Activated naive CD8-positive, alpha-beta T cell treated with anti-CD3 and anti-CD28 coated beads for 36 hours (primary cell): ENCODE data around the gene MRPL33. TPM values are rescaled to one million over a fixed set of nuclear protein-coding genes. Genes with fewer than 3 reads are reported as not detected.
"Not testable (repeated sequence)": the region's sequence is repeated elsewhere in the genome, so short reads cannot be mapped to it uniquely, and the experiment has no call there.

Experiments
- DNase-seq: peaks from one replicate; pipeline ENCODE4 v3.0.0; 2021
- H3K27ac Mint-ChIP-seq: one replicate; pipeline ENCODE4 v1.8.0; 2022; ENCODE audit warnings: mild to moderate bottlenecking, moderate library complexity, mixed read lengths
- H3K27me3 Mint-ChIP-seq: one replicate; pipeline ENCODE4 v1.8.0; 2022; ENCODE audit warnings: mild to moderate bottlenecking, mixed read lengths
- H3K36me3 Mint-ChIP-seq: one replicate; pipeline ENCODE4 v1.8.0; 2021; ENCODE audit warnings: mild to moderate bottlenecking, mixed read lengths
- H3K4me1 Mint-ChIP-seq: one replicate; pipeline ENCODE4 v1.8.0; 2021; ENCODE audit warnings: mixed read lengths
- H3K4me3 Mint-ChIP-seq: one replicate; pipeline ENCODE4 v1.8.0; 2022; ENCODE audit warnings: mild to moderate bottlenecking, moderate library complexity, mixed read lengths
- H3K9me3 Mint-ChIP-seq: one replicate; pipeline ENCODE4 v1.8.0; 2022; ENCODE audit warnings: mixed read lengths
- total RNA-seq, 2 experiments: library from RNA; stranded (reverse); gene quantifications; one replicate each; pipeline ENCODE4 v1.2.3, GENCODE V29; 2021

The MRPL33 gene
- total RNA-seq, 2 experiments from 2014 or later = 68.9 to 82.6 TPM

- no peaks in the 10 kb centered on the region for H3K36me3 Mint-ChIP-seq
- no peaks in the 10 kb centered on the region for H3K9me3 Mint-ChIP-seq
These were observed 16.7 kb upstream of the MRPL33 start for GRCh38 chr2:27754831-27755230.

GRCh38 chr2:27756091-27756490 is 15.4 kb upstream of the MRPL33 start:
- peaks cover 16% of the 10 kb centered on the region for H3K27me3 Mint-ChIP-seq
- H3K27ac Mint-ChIP-seq = no peak overlapping the region
- H3K9me3 Mint-ChIP-seq = no peaks in the 10 kb centered on the region
- no peak overlapping the region for H3K4me3 Mint-ChIP-seq
- H3K36me3 Mint-ChIP-seq = no peaks in the 10 kb centered on the region
- no peaks in the 10 kb centered on the region for H3K4me1 Mint-ChIP-seq
- no peak for DNase-seq

More at GRCh38 chr2:27754831-27755230, 16.7 kb upstream of the MRPL33 start:
- H3K27me3 Mint-ChIP-seq = peaks cover 16% of the 10 kb centered on the region
- H3K4me1 Mint-ChIP-seq = no peaks in the 10 kb centered on the region
- DNase-seq = no peak
- no peak overlapping the region for H3K4me3 Mint-ChIP-seq
- no peak overlapping the region for H3K27ac Mint-ChIP-seq

GRCh38 chr2:27756544-27757498 is 14.7 kb upstream of the MRPL33 start:
- DNase-seq = no peak
- Mint-ChIP-seq H3K36me3 (no peaks in the 10 kb centered on the region), H3K27ac (no peak overlapping the region), H3K4me1 (no peaks in the 10 kb centered on the region), H3K4me3 (no peak overlapping the region), H3K9me3 (no peaks in the 10 kb centered on the region), H3K27me3 (peaks cover 16% of the 10 kb centered on the region)

GRCh38 chr2:27762951-27763906 is 8.3 kb upstream of the MRPL33 start:
- H3K4me1 Mint-ChIP-seq = peaks cover 11% of the 10 kb centered on the region
- H3K27ac Mint-ChIP-seq = no peak overlapping the region
- H3K27me3 Mint-ChIP-seq = peaks cover 12% of the 10 kb centered on the region

GRCh38 chr2:27763907-27764267 is 7.6 kb upstream of the MRPL33 start:
- no peak for DNase-seq
- Mint-ChIP-seq H3K4me1 (peaks cover 11% of the 10 kb centered on the region), H3K27ac (no peak overlapping the region)

More at GRCh38 chr2:27762951-27763906, 8.3 kb upstream of the MRPL33 start:
- H3K36me3 Mint-ChIP-seq = no peaks in the 10 kb centered on the region
- no peak overlapping the region for H3K4me3 Mint-ChIP-seq
- H3K9me3 Mint-ChIP-seq = no peaks in the 10 kb centered on the region
- no peak for DNase-seq

GRCh38 chr2:27764526-27764925 is 7.0 kb upstream of the MRPL33 start:
- not testable (repeated sequence) for H3K9me3 Mint-ChIP-seq, DNase-seq, H3K27ac Mint-ChIP-seq, H3K4me3 Mint-ChIP-seq, H3K36me3 Mint-ChIP-seq
- peaks cover 11% of the 10 kb centered on the region for H3K4me1 Mint-ChIP-seq
- peaks cover 12% of the 10 kb centered on the region for H3K27me3 Mint-ChIP-seq

More at GRCh38 chr2:27763907-27764267, 7.6 kb upstream of the MRPL33 start:
- H3K27me3 Mint-ChIP-seq = peaks cover 12% of the 10 kb centered on the region
- no peak overlapping the region for H3K4me3 Mint-ChIP-seq
- no peaks in the 10 kb centered on the region for H3K36me3 Mint-ChIP-seq
- H3K9me3 Mint-ChIP-seq = no peaks in the 10 kb centered on the region

- H3K4me1 Mint-ChIP-seq = peaks cover 12% of the 10 kb centered on the region
These were observed 5.8 kb upstream of the MRPL33 start for GRCh38 chr2:27765621-27766286.

GRCh38 chr2:27766287-27766661 is 5.2 kb upstream of the MRPL33 start:
- peak overlapping the region; percentile 33 for H3K4me3 Mint-ChIP-seq
- peak overlapping the region; percentile 69 for H3K27ac Mint-ChIP-seq
- H3K4me1 Mint-ChIP-seq = peaks cover 16% of the 10 kb centered on the region
- DNase-seq = no peak
- H3K9me3 Mint-ChIP-seq = no peaks in the 10 kb centered on the region
- H3K36me3 Mint-ChIP-seq = no peaks in the 10 kb centered on the region
- peaks cover 12% of the 10 kb centered on the region for H3K27me3 Mint-ChIP-seq

More at GRCh38 chr2:27765621-27766286, 5.8 kb upstream of the MRPL33 start:
- Mint-ChIP-seq H3K27me3 (peaks cover 12% of the 10 kb centered on the region), H3K27ac (peak overlapping the region; percentile 69), H3K9me3 (no peaks in the 10 kb centered on the region), H3K4me3 (peak overlapping the region; percentile 33), H3K36me3 (no peaks in the 10 kb centered on the region)
- peak; percentile 53 for DNase-seq

- H3K9me3 Mint-ChIP-seq = no peaks in the 10 kb centered on the region
- peak overlapping the region; percentile 98 for H3K27ac Mint-ChIP-seq
- H3K4me1 Mint-ChIP-seq = peaks cover 31% of the 10 kb centered on the region
- peak overlapping the region; percentile 99 for H3K4me3 Mint-ChIP-seq
- H3K27me3 Mint-ChIP-seq = peaks cover 3% of the 10 kb centered on the region
- no peak for DNase-seq
- H3K36me3 Mint-ChIP-seq = peaks cover 20% of the 10 kb centered on the region
These were observed 344 bp upstream of the MRPL33 start for GRCh38 chr2:27771202-27771547.

GRCh38 chr2:27772804-27773203 is 1.3 kb downstream of the MRPL33 start:
- no peaks in the 10 kb centered on the region for H3K27me3 Mint-ChIP-seq

GRCh38 chr2:27773959-27774358 is 2.4 kb downstream of the MRPL33 start:
- Mint-ChIP-seq H3K4me3 (peak overlapping the region; percentile 82), H3K27me3 (no peaks in the 10 kb centered on the region), H3K36me3 (peaks cover 31% of the 10 kb centered on the region), H3K27ac (no peak overlapping the region), H3K9me3 (no peaks in the 10 kb centered on the region), H3K4me1 (peaks cover 47% of the 10 kb centered on the region)
- DNase-seq = no peak

More at GRCh38 chr2:27772804-27773203, 1.3 kb downstream of the MRPL33 start:
- Mint-ChIP-seq H3K36me3 (peaks cover 26% of the 10 kb centered on the region), H3K9me3 (no peaks in the 10 kb centered on the region), H3K27ac (peak overlapping the region; percentile 51), H3K4me1 (peaks cover 41% of the 10 kb centered on the region), H3K4me3 (peak overlapping the region; percentile 82)
- DNase-seq = no peak

GRCh38 chr2:27776097-27776496 is 4.6 kb downstream of the MRPL33 start:
- no peak overlapping the region for H3K27ac Mint-ChIP-seq
- no peaks in the 10 kb centered on the region for H3K27me3 Mint-ChIP-seq
- no peak overlapping the region for H3K4me3 Mint-ChIP-seq
- peaks cover 45% of the 10 kb centered on the region for H3K36me3 Mint-ChIP-seq
- H3K4me1 Mint-ChIP-seq = peaks cover 54% of the 10 kb centered on the region
- H3K9me3 Mint-ChIP-seq = no peaks in the 10 kb centered on the region
- DNase-seq = no peak

GRCh38 chr2:27776696-27777095 is 5.2 kb downstream of the MRPL33 start:
- H3K4me1 Mint-ChIP-seq = peaks cover 53% of the 10 kb centered on the region
- no peaks in the 10 kb centered on the region for H3K9me3 Mint-ChIP-seq
- H3K27ac Mint-ChIP-seq = no peak overlapping the region
- no peak for DNase-seq
- peaks cover 48% of the 10 kb centered on the region for H3K36me3 Mint-ChIP-seq
- H3K27me3 Mint-ChIP-seq = no peaks in the 10 kb centered on the region
- no peak overlapping the region for H3K4me3 Mint-ChIP-seq

- H3K36me3 Mint-ChIP-seq = peaks cover 38% of the 10 kb centered on the region
- no peak overlapping the region for H3K4me3 Mint-ChIP-seq
- peak overlapping the region; percentile 66 for H3K27ac Mint-ChIP-seq
- H3K4me1 Mint-ChIP-seq = peaks cover 37% of the 10 kb centered on the region
- H3K9me3 Mint-ChIP-seq = no peaks in the 10 kb centered on the region
- no peaks in the 10 kb centered on the region for H3K27me3 Mint-ChIP-seq
- DNase-seq = no peak
These were observed 8.0 kb downstream of the MRPL33 start for GRCh38 chr2:27779417-27780055.
